GM19452 (cell line): ENCODE data around the gene SPAG6.

Experiments used
- ATAC-seq: cut with Tn5 transposase; IDR thresholded peaks from one replicate; pipeline ENCODE4 v1.9.1; 2021; ENCODE audit not compliant: unreplicated experiment

Gene SPAG6

DNA sequence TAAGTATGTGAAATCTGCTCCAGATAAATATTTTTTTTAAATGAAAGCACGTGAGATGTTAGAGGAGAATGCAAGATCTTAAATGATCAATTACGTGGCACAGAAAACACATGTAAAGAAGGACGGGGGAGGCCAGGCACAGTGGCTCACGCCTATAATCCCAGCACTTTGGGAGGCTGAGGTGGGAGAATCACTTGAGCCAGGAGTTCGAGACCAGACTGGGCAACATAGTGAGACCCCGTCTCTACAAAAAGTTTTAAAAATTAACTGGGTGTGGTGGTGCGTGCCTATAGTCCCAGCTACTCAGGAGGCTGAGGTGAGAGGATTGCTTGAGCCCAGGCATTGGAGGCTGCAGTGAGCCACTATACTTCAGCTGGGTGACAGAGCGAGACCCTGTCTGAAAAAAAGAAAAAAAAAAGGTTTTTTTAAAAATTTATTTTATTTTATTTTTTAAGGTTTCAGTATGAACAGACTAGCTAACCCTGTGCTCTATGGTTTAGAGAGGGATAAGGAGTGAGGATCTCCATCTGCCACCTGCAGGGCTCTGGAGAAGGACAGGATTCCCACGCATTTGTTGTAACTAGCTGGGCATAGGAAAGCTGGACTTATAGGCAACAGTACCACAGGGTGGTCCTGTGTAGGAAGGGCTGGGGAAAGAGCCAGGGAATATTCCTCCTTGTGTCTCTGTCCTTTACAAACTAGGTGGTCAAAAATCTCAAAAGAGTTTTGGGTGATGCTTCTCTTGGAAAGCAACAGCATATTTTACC is 113.2 kb downstream of the SPAG6 start:
- ATAC-seq, result no peak

GRCh38 chr10:22459496-22459895 is 114.2 kb downstream of the SPAG6 start:
- ATAC-seq, result no peak

DNA sequence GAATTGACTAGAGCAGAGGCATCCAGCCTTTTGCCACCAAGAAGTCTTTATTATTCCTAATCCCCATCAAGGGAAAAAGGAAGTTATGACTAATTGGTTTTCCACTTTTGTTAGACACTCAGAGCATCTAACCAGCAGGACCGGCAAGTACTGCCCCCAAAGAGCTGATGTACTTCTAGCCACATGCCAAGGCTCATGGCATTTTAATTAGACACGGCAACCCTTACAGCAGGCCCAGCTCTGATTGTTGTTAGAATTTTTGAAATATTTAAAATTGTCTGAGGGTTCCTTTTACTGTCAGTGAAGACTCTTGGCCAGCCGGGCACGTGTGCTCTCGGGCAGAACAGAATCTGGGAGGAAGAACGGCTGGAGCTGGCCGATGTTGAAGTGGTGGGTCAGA is 114.8 kb downstream of the SPAG6 start:
- ATAC-seq, result no peak

DNA sequence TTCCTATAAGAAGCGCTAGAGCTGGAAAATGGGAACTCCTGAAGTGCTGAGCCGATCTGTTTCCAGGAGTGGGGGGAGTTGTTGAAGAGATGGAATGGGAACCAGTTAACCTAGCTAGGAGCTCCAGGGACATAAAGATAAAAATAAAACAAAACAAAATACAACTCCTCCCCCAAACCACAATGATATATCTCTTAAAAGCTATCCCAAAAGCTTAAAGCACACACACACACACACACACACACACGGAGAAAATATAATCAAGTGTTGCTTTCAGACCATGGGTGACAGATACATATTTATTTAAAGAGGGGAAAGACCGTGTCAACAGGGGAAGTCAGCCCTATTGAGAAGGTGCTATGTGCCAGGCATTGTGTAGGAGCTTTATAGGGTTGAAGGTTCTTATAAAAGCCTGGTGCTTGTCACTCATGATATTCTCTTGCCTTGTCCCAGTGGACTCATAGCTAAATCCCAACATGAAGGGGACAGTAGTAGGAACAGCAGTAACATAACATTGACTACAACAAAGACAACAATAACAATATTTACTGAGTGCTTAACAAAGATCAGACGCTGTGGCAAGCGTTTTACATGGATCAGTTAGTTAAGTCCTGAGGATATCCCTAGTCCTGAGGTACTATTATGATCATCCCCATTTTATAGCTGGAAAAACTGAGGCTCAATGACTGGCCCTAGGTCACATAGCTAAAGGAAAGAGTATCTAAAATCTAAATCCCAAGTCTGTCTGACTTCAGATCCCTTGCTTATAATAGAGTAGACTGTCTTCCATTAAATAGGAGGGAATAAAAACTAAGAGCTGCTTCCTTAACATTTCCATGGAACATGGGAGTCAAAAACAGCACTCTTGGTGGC is 115.5 kb downstream of the SPAG6 start:
- ATAC-seq, result no peak

DNA sequence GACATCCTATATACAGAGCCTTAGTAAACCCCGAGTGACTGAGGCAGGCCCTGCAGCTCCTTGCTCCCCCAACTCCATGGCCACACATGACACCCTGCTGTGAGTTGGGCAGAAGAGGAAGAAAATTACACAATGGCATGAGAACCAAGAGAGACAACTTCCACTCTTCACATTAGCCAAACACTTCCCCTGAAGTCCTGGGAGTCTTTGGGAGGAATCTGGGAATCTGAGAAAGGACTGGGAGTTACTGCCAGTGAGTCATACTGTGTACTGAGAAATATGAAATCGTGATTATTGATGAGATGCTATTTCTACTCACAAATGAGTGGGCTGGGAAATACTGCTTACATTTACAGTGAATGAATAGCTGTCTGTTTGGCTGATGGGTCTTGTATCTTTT is 116.6 kb downstream of the SPAG6 start:
- no peak for ATAC-seq

GRCh38 chr10:22463255-22463654 is 118.0 kb downstream of the SPAG6 start:
- no peak for ATAC-seq

GRCh38 chr10:22464966-22465629 is 119.8 kb downstream of the SPAG6 start:
- ATAC-seq, result no peak

DNA sequence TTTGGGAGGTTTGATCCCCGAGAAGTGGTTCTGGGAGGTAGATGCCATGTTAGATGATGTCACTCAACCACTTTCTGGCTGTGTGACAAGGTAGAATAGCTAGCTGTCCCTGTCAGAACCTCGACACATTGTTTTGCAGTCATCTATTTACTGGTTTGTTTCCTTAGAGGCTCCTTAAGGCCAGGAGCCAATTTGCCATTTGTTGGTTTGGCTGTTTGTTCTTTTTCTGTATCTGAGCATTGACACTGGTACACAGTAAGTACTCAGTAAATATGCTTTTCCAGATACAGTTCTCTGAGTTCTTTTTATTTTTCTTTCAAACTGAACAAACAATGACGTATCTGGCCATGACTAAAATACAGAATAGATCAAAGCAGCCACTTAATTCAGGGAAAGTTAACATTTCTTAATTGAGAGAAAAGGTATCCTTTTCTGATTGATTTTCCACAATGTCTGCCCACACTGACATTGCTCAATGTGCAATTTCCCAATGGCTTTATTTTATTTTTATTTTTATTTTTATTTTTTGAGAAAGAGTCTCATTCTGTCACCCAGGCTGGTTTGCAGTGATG is 121.6 kb downstream of the SPAG6 start:
- no peak for ATAC-seq
